GM12891 (cell line): Measurements from ENCODE around the gene TRABD2B.

Experiments
- PAX5 ChIP-seq: IDR thresholded peaks from 2 replicates; pipeline ENCODE4 v1.6.1; 2011; ENCODE audit warnings: low read length, moderate library complexity, mild to moderate bottlenecking; ENCODE audit not compliant: insufficient read depth, severe bottlenecking
- POLR2A ChIP-seq: IDR thresholded peaks from 2 replicates; pipeline ENCODE4 v1.6.1; 2011; ENCODE audit warnings: low read depth, low read length, control low read depth
- POLR2AphosphoS5 ChIP-seq: IDR thresholded peaks from 2 replicates; pipeline ENCODE4 v1.6.1; 2011; ENCODE audit warnings: low read depth, low read length, control low read depth
- POU2F2 ChIP-seq: IDR thresholded peaks from 2 replicates; pipeline ENCODE4 v1.6.1; 2011; ENCODE audit warnings: low read depth, mild to moderate bottlenecking, control low read depth, low read length, moderate library complexity
- SPI1 ChIP-seq: IDR thresholded peaks from 2 replicates; pipeline ENCODE4 v1.6.1; 2011; ENCODE audit warnings: low read depth, low read length, control low read depth
- TAF1 ChIP-seq: IDR thresholded peaks from 2 replicates; pipeline ENCODE4 v1.6.1; 2011; ENCODE audit warnings: low read depth, low read length, control low read depth

- TF ChIP-seq TAF1 (no peak), POLR2AphosphoS5 (no peak), POLR2A (no peak), PAX5 (no peak), POU2F2 (no peak), SPI1 (no peak)
Measured at GRCh38 chr1:47784497-47784822, 212.7 kb downstream of the TRABD2B start.
